HEK293T (cell line): ENCODE results near the gene GALNT8.

Experiments used
- ARNT ChIP-seq: fragments of 450-650 bp; IDR thresholded peaks from 2 replicates; pipeline ENCODE4 v1.6.1; 2017; ENCODE audit warnings: mild to moderate bottlenecking
- BHLHE40 ChIP-seq: fragments of 450-650 bp; IDR thresholded peaks from 2 replicates; pipeline ENCODE4 v1.6.1; 2016; ENCODE audit warnings: mild to moderate bottlenecking, moderate library complexity, borderline replicate concordance
- ELF4 ChIP-seq: fragments of 450-650 bp; IDR thresholded peaks from 2 replicates; pipeline ENCODE4 v1.6.1; 2017; ENCODE audit warnings: antibody characterized with exemption
- FOXA1 ChIP-seq: fragments of 450-650 bp; IDR thresholded peaks from 2 replicates; pipeline ENCODE4 v1.6.1; 2016; ENCODE audit warnings: mild to moderate bottlenecking
- FOXK2 ChIP-seq: fragments of 450-650 bp; IDR thresholded peaks from 2 replicates; pipeline ENCODE4 v1.6.1; 2016; ENCODE audit warnings: mild to moderate bottlenecking
- FOXM1 ChIP-seq: fragments of 450-650 bp; IDR thresholded peaks from 2 replicates; pipeline ENCODE4 v1.6.1; 2017; ENCODE audit warnings: mild to moderate bottlenecking, borderline replicate concordance
- TARDBP ChIP-seq: fragments of 450-650 bp; IDR thresholded peaks from 2 replicates; pipeline ENCODE4 v1.6.1; 2016
- ZNF384 ChIP-seq: fragments of 450-650 bp; IDR thresholded peaks from 2 replicates; pipeline ENCODE4 v1.6.1; 2016

GRCh38 chr12:4742416-4742970 lies 22.3 kb downstream of the GALNT8 start:
- TF ChIP-seq ELF4 (no peak), ZNF384 (no peak), TARDBP (no peak), FOXM1 (no peak), FOXK2 (no peak), ARNT (no peak), FOXA1 (no peak), BHLHE40 (no peak)
